Ovary (tissue), 3 donors: ENCODE measurements around the gene EPS8L3.

Experiments
- EP300 ChIP-seq: sonication (generic); formaldehyde crosslinking; IDR thresholded peaks from one replicate; pipeline ENCODE4 v1.6.1; 2017; ENCODE audit warnings: antibody characterized with exemption
- POLR2A ChIP-seq: fragments of 450-650 bp; IDR thresholded peaks from one replicate; pipeline ENCODE4 v1.6.1; 2017; ENCODE audit warnings: antibody characterized with exemption, mild to moderate bottlenecking, moderate library complexity
- TF ChIP-seq, protein P1 (sequence below), 3 donors: fragments of 450-650 bp in 2 of 3; fragments of 200-600 bp in 1 of 3; IDR thresholded peaks; one replicate each; pipeline versions ENCODE4 v1.5.1 to v1.8.0; 2016 to 2022; ENCODE audit warnings: antibody characterized with exemption in 3 of 3, mild to moderate bottlenecking in 1 of 3
- donor health status: DM: no; HTN: no; CAD: no.

DNA sequence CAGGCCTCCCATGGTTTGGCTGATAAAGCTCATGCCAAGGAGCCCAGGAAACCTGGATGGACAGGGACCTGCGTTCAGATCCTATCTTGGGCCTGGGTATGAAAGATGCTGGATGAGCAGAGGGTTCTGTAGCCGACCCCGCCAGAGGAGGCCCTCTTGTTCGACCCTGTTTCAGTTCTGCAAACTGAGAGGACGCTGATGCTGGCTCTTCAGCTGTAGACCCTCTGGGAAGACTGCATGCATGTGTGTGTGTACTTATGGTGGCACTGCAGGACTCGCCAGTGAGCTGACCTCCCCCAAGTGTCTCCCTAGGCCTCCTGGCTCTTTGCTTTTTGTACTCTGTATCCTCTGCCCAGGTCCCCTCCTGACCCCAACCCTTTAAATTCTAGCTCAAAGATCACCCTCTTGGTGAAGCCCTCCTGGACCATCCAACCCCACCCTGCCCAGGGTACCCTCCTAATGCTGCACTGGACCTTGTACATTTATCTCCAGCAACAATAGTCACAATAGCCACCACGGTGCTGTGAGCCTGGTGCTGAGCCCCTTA, 1.6 kb downstream of the EPS8L3 start:
- TF ChIP-seq, protein P1, sequence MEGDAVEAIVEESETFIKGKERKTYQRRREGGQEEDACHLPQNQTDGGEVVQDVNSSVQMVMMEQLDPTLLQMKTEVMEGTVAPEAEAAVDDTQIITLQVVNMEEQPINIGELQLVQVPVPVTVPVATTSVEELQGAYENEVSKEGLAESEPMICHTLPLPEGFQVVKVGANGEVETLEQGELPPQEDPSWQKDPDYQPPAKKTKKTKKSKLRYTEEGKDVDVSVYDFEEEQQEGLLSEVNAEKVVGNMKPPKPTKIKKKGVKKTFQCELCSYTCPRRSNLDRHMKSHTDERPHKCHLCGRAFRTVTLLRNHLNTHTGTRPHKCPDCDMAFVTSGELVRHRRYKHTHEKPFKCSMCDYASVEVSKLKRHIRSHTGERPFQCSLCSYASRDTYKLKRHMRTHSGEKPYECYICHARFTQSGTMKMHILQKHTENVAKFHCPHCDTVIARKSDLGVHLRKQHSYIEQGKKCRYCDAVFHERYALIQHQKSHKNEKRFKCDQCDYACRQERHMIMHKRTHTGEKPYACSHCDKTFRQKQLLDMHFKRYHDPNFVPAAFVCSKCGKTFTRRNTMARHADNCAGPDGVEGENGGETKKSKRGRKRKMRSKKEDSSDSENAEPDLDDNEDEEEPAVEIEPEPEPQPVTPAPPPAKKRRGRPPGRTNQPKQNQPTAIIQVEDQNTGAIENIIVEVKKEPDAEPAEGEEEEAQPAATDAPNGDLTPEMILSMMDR (IDR thresholded peaks at IDR 0.05), result no peak
- TF ChIP-seq POLR2A, result no peak
- no peak for TF ChIP-seq EP300
